B cell (primary cell): ENCODE results near the gene OLFM2. TPM values are rescaled to one million over a fixed set of nuclear protein-coding genes. Genes with fewer than 3 reads are reported as not detected.

Experiments used
- ATAC-seq: fragments of 200-7000 bp; cut with Tn5 transposase; one replicate; pipeline ENCODE4 v1.10.0; 2021; ENCODE audit warnings: low read depth, mild to moderate bottlenecking, moderate number of reproducible peaks, moderate library complexity
- CTCF ChIA-PET: fragments of 350-600 bp; sonication (Branson Sonifier 250); formaldehyde crosslinking; loops from one replicate; lab custom pipeline; 2021; ENCODE audit warnings: antibody characterized with exemption, inconsistent platforms; lab: Charles Lee
- POLR2A ChIA-PET: fragments of 350-600 bp; sonication (Branson Sonifier 250); formaldehyde crosslinking; loops from one replicate; lab custom pipeline; 2021; ENCODE audit warnings: antibody characterized with exemption; lab: Charles Lee
- DNase-seq: peaks from one replicate; pipeline ENCODE4 v3.0.0; 2013
- H2AFZ ChIP-seq: 2 replicates; pipeline ENCODE4 v1.6.1; 2012; ENCODE audit warnings: mild to moderate bottlenecking, low read depth, low read length; ENCODE audit not compliant: insufficient read depth, poor library complexity, severe bottlenecking
- H3K27ac ChIP-seq, 2 donors: 1 replicate in 1 of 2; 2 replicates in 1 of 2; pipeline ENCODE4 v1.5.1; 2012 to 2013; ENCODE audit warnings: low read length in 2 of 2, mild to moderate bottlenecking in 2 of 2, moderate library complexity in 1 of 2
- H3K27me3 ChIP-seq, 4 experiments: fragments of 200-600 bp in 1 of 4; sonication (generic) in 1 of 4; replicated peaks in 1 of 4; 1 replicate in 2 of 4; 2 replicates in 2 of 4; pipeline versions ENCODE4 v1.6.1 to v1.7.0; 2013 to 2016; ENCODE audit warnings: low read length in 3 of 4, mild to moderate bottlenecking in 2 of 4, mixed read lengths in 1 of 4, moderate library complexity in 1 of 4; ENCODE audit not compliant: insufficient read depth in 4 of 4, control insufficient read depth in 3 of 4; ENCODE audit errors: control extremely low read depth in 1 of 4
- H3K36me3 ChIP-seq, 2 experiments: replicated peaks in 1 of 2; 1 replicate in 1 of 2; 2 replicates in 1 of 2; pipeline versions ENCODE4 v1.6.1 to v1.7.1; 2013; ENCODE audit warnings: low read length in 1 of 2; ENCODE audit not compliant: insufficient read depth in 2 of 2, control insufficient read depth in 1 of 2; ENCODE audit errors: control extremely low read depth in 1 of 2, extremely low read depth in 1 of 2
- H3K4me1 ChIP-seq, 2 donors: fragments of 200-600 bp in 1 of 2; sonication (generic) in 1 of 2; 1 replicate in 1 of 2; 2 replicates in 1 of 2; pipeline versions ENCODE4 v1.5.1 to v1.6.1; 2013 to 2017; ENCODE audit warnings: low read length in 2 of 2; ENCODE audit not compliant: control insufficient read depth in 2 of 2, insufficient read depth in 2 of 2
- H3K4me2 ChIP-seq: replicated peaks from 2 replicates; pipeline ENCODE3; 2012; ENCODE audit warnings: mild to moderate bottlenecking, low read depth, low read length; ENCODE audit not compliant: poor library complexity, severe bottlenecking
- H3K4me3 ChIP-seq, 5 experiments: fragments of 200-600 bp in 1 of 5; sonication (generic) in 1 of 5; 1 replicate in 3 of 5; 2 replicates in 2 of 5; pipeline versions ENCODE4 v1.5.1 to v1.7.0; 2011 to 2016; ENCODE audit warnings: low read length in 4 of 5, mild to moderate bottlenecking in 4 of 5, low read depth in 2 of 5, control low read depth in 1 of 5, moderate library complexity in 1 of 5; ENCODE audit not compliant: insufficient read depth in 1 of 5; ENCODE audit errors: control extremely low read depth in 1 of 5, extremely low read depth in 1 of 5
- H3K79me2 ChIP-seq: fragments of 200-600 bp; sonication (generic); one replicate; pipeline ENCODE4 v1.6.0; 2016; ENCODE audit warnings: low read length; ENCODE audit not compliant: control insufficient read depth, insufficient read depth
- H3K9ac ChIP-seq: fragments of 200-600 bp; sonication (generic); 2 replicates; pipeline ENCODE4 v1.6.1; 2017; ENCODE audit warnings: mild to moderate bottlenecking, low read length, moderate library complexity
- H3K9me3 ChIP-seq, 3 donors: one replicate each; pipeline versions ENCODE4 v1.6.1 to v1.7.1; 2013; ENCODE audit warnings: low read length in 2 of 3; ENCODE audit not compliant: control insufficient read depth in 2 of 3, insufficient read depth in 1 of 3; ENCODE audit errors: control extremely low read depth in 1 of 3
- H4K20me1 ChIP-seq: 2 replicates; pipeline ENCODE4 v1.6.0; 2012; ENCODE audit warnings: mild to moderate bottlenecking, low read length; ENCODE audit not compliant: insufficient read depth, control insufficient read depth, poor library complexity, severe bottlenecking
- H3K27ac Mint-ChIP-seq: one replicate; pipeline ENCODE4 v1.8.0; 2021; ENCODE audit warnings: mixed read lengths
- H3K27me3 Mint-ChIP-seq: one replicate; pipeline ENCODE4 v1.8.0; 2021; ENCODE audit warnings: mixed read lengths
- H3K4me1 Mint-ChIP-seq: one replicate; pipeline ENCODE4 v1.8.0; 2021; ENCODE audit warnings: mixed read lengths
- H3K4me3 Mint-ChIP-seq: one replicate; pipeline ENCODE4 v1.8.0; 2021; ENCODE audit warnings: mixed read lengths
- H3K9me3 Mint-ChIP-seq: one replicate; pipeline ENCODE4 v1.8.0; 2022; ENCODE audit warnings: mixed read lengths; ENCODE audit not compliant: insufficient read depth
- CTCF ChIP-seq: fragments of 200-600 bp; IDR thresholded peaks from one replicate; pipeline ENCODE4 v1.8.0; 2022; ENCODE audit warnings: antibody characterized with exemption, mild to moderate bottlenecking
- EZH2 ChIP-seq: IDR thresholded peaks from 2 replicates; pipeline ENCODE4 v1.6.1; 2012; ENCODE audit warnings: borderline replicate concordance, low read depth, mild to moderate bottlenecking, moderate library complexity, low read length; ENCODE audit not compliant: insufficient read depth, poor library complexity, severe bottlenecking
- WGBS: methylation state at CpG from one replicate; pipeline ENCODE4 v1.1.5; 2013; ENCODE audit warnings: missing lambda C conversion rate; ENCODE audit not compliant: insufficient coverage; 5-methylcytosine and 5-hydroxymethylcytosine counted together
- intact Hi-C: fragments of 100-400 bp; cut with micrococcal nuclease; formaldehyde crosslinking; loops from one replicate; pipeline ENCODE4 v1.10.0; 2022
- polyA plus RNA-seq: library from polyadenylated mRNA; depleted of rRNA; stranded (reverse); fragments of >200 nt; gene quantifications from 2 replicates; pipeline ENCODE4 v1.2.3, GENCODE V29; 2012
- total RNA-seq, 2 donors: library from RNA; stranded (reverse); fragments of 120-200 nt in 1 of 2; gene quantifications; 1 replicate in 1 of 2; 2 replicates in 1 of 2; pipeline versions ENCODE4 v1.2.3 to v1.2.4, GENCODE V29; 2013 to 2022

Gene OLFM2
- total and polyA plus RNA-seq, 2 donors (not counting 1 experiment from before 2014, with no cell fraction given): 0.15 TPM; not detected in 1

- H4K20me1 ChIP-seq: no peaks in the 10 kb centered on the region
- Mint-ChIP-seq H3K9me3 (peaks cover 2% of the 10 kb centered on the region), H3K27me3 (peaks cover 40% of the 10 kb centered on the region), H3K4me1 (peaks cover 8% of the 10 kb centered on the region), H3K4me3 (no peak overlapping the region), H3K27ac (no peak overlapping the region)
- no peaks in the 10 kb centered on the region for H3K79me2 ChIP-seq
- no peak overlapping the region for H3K4me3 ChIP-seq
- TF ChIP-seq CTCF (no peak), EZH2 (no peak)
- DNase-seq (no peak), ATAC-seq (no peak)
- ChIA-PET CTCF (no interaction called here), POLR2A (no interaction called here)
- H3K4me1 ChIP-seq: peaks cover 5 to 6% of the 10 kb centered on the region in 2 donors
- no peak overlapping the region for H3K4me2 ChIP-seq
- H3K9me3 ChIP-seq: peaks cover 2 to 25% (median 9%) of the 10 kb centered on the region in 3 donors
- H2AFZ ChIP-seq: no peak overlapping the region
- H3K27ac ChIP-seq: no peak overlapping the region
- WGBS: no CpG with 5 or more reads among the region's 1 CpG
- intact Hi-C loops: no loop called here
- no peaks in the 10 kb centered on the region for H3K36me3 ChIP-seq
- no peak overlapping the region for H3K9ac ChIP-seq
- H3K27me3 ChIP-seq: peaks cover 0 to 34% (median 17%) of the 10 kb centered on the region in 4 experiments
Observed at GRCh38 chr19:9941671-9942070, 5.4 kb upstream of the OLFM2 start.

- no peak for ATAC-seq
- Mint-ChIP-seq H3K27me3 (peaks cover 41% of the 10 kb centered on the region), H3K4me3 (no peak overlapping the region), H3K27ac (no peak overlapping the region), H3K4me1 (peaks cover 9% of the 10 kb centered on the region), H3K9me3 (peaks cover 2% of the 10 kb centered on the region)
- H3K79me2 ChIP-seq: no peaks in the 10 kb centered on the region
- no peak for DNase-seq
- no CpG with 5 or more reads among the region's 1 CpG for WGBS
- H3K27me3 ChIP-seq: peaks cover 0 to 36% (median 18%) of the 10 kb centered on the region in 4 experiments
- no peaks in the 10 kb centered on the region for H3K36me3 ChIP-seq
- H3K9ac ChIP-seq: no peak overlapping the region
- no peaks in the 10 kb centered on the region for H4K20me1 ChIP-seq
- H3K4me2 ChIP-seq: no peak overlapping the region
- intact Hi-C loops: no loop called here
- ChIA-PET POLR2A (no interaction called here), CTCF (no interaction called here)
- no peak for TF ChIP-seq EZH2
- no peak for TF ChIP-seq CTCF
- no peak overlapping the region for H3K27ac ChIP-seq
- H3K4me3 ChIP-seq: no peak overlapping the region
- peaks cover 2 to 27% (median 9%) of the 10 kb centered on the region in 3 donors for H3K9me3 ChIP-seq
- no peak overlapping the region for H2AFZ ChIP-seq
- H3K4me1 ChIP-seq: peaks cover 8% of the 10 kb centered on the region in 2 donors
Observed at GRCh38 chr19:9941231-9941630, 4.9 kb upstream of the OLFM2 start.
